ENCODE data around the gene MRPL58.

Gene MRPL58

GRCh38 chr17:75048249-75048878 is 35.9 kb downstream of the MRPL58 start:
- no peak for DNase-seq

- DNase-seq: no peak
These were observed 36.6 kb downstream of the MRPL58 start for GRCh38 chr17:75049057-75049456.

- no peak for DNase-seq
These were observed 37.2 kb downstream of the MRPL58 start for GRCh38 chr17:75049706-75050105.

- DNase-seq: no peak
These were observed 39.5 kb downstream of the MRPL58 start for GRCh38 chr17:75051941-75052340.

GRCh38 chr17:75059369-75060345 is 47.2 kb downstream of the MRPL58 start:
- DNase-seq: peak; percentile 4

GRCh38 chr17:75060434-75061054 is 48.1 kb downstream of the MRPL58 start:
- DNase-seq: no peak

- no peak for DNase-seq
These were observed 48.6 kb downstream of the MRPL58 start for GRCh38 chr17:75061055-75061438.

- DNase-seq: no peak
These were observed 49.1 kb downstream of the MRPL58 start for GRCh38 chr17:75061618-75062017.

- no peak for DNase-seq
These were observed 50.7 kb downstream of the MRPL58 start for GRCh38 chr17:75063201-75063600.

GRCh38 chr17:75063626-75064025 is 51.2 kb downstream of the MRPL58 start:
- DNase-seq: no peak

- DNase-seq: no peak
These were observed 51.6 kb downstream of the MRPL58 start for GRCh38 chr17:75064040-75064439.

GRCh38 chr17:75064460-75064859 is 52.0 kb downstream of the MRPL58 start:
- no peak for DNase-seq

GRCh38 chr17:75064867-75065561 is 52.5 kb downstream of the MRPL58 start:
- no peak for DNase-seq

- no peak for DNase-seq
These were observed 53.2 kb downstream of the MRPL58 start for GRCh38 chr17:75065562-75066151.

- DNase-seq: no peak
These were observed 55.4 kb downstream of the MRPL58 start for GRCh38 chr17:75067856-75068255.

GRCh38 chr17:75068750-75069149 is 56.3 kb downstream of the MRPL58 start:
- no peak for DNase-seq

- no peak for DNase-seq
These were observed 57.3 kb downstream of the MRPL58 start for GRCh38 chr17:75069783-75070182.
